Activated CD4-positive, alpha-beta T cell treated with anti-CD3 and anti-CD28 coated beads for 36 hours (primary cell): ENCODE data around the gene ARSJ. TPM values are rescaled to one million over a fixed set of nuclear protein-coding genes. Genes with fewer than 3 reads are reported as not detected.

Experiments used
- ATAC-seq: fragments of 200-7000 bp; cut with Tn5 transposase; one replicate; pipeline ENCODE4 v1.10.0; 2021; ENCODE audit warnings: mild to moderate bottlenecking, moderate library complexity
- CTCF ChIA-PET: fragments of 350-600 bp; sonication (Branson Sonifier 250); formaldehyde crosslinking; loops from one replicate; lab custom pipeline; 2021; ENCODE audit warnings: antibody characterized with exemption; lab: Charles Lee
- POLR2A ChIA-PET: fragments of 350-600 bp; sonication (Branson Sonifier 250); formaldehyde crosslinking; loops from one replicate; lab custom pipeline; 2021; ENCODE audit warnings: antibody characterized with exemption, inconsistent platforms; lab: Charles Lee
- DNase-seq: peaks from one replicate; pipeline ENCODE4 v3.0.0-alpha.2; 2020
- H3K27ac Mint-ChIP-seq: one replicate; pipeline ENCODE4 v1.8.0; 2021; ENCODE audit warnings: mixed read lengths
- H3K27me3 Mint-ChIP-seq: one replicate; pipeline ENCODE4 v1.8.0; 2021; ENCODE audit warnings: mixed read lengths
- H3K36me3 Mint-ChIP-seq: one replicate; pipeline ENCODE4 v1.8.0; 2021; ENCODE audit warnings: low read depth, mixed read lengths
- H3K4me1 Mint-ChIP-seq: one replicate; pipeline ENCODE4 v1.8.0; 2021; ENCODE audit warnings: mixed read lengths
- H3K4me3 Mint-ChIP-seq: one replicate; pipeline ENCODE4 v1.8.0; 2021; ENCODE audit warnings: mild to moderate bottlenecking, moderate library complexity, mixed read lengths
- H3K9me3 Mint-ChIP-seq: one replicate; pipeline ENCODE4 v1.8.0; 2021; ENCODE audit warnings: low read depth, mixed read lengths
- intact Hi-C, 2 experiments: fragments of 100-400 bp; cut with DNase I in 1 of 2; cut with micrococcal nuclease in 1 of 2; formaldehyde crosslinking; loops; one replicate each; pipeline versions ENCODE4 v1.14.2 to v1.15.1; 2022 to 2024; cut with DNase I, micrococcal nuclease
- total RNA-seq, 2 experiments: library from RNA; stranded (reverse); gene quantifications; one replicate each; pipeline ENCODE4 v1.2.3, GENCODE V29; 2021

The ARSJ gene
- total RNA-seq, 2 experiments from 2014 or later = 0.05 TPM; not detected in 1

- DNase-seq (no peak), ATAC-seq (no peak)
- Mint-ChIP-seq H3K36me3 (peaks cover 3% of the 10 kb centered on the region), H3K27ac (no peak overlapping the region), H3K4me3 (no peak overlapping the region), H3K27me3 (peaks cover 6% of the 10 kb centered on the region), H3K9me3 (peaks cover 11% of the 10 kb centered on the region), H3K4me1 (no peaks in the 10 kb centered on the region)
- ChIA-PET POLR2A (no interaction called here), CTCF (interaction anchor here (0.7 to 1.0 kb wide), 2 partner anchors 9 to 15 kb away, joined by 4 to 5 read pairs; no protein-coding TSS in a partner anchor)
- intact Hi-C loops = no loop called here
Observed at GRCh38 chr4:113969709-113970334, 9.6 kb downstream of the ARSJ start.

GRCh38 chr4:113968473-113968872 is 11.0 kb downstream of the ARSJ start:
- H3K36me3 Mint-ChIP-seq = no peaks in the 10 kb centered on the region
- ChIA-PET POLR2A (no interaction called here), CTCF (no interaction called here)
- intact Hi-C loops = no loop called here
- peaks cover 3% of the 10 kb centered on the region for H3K27me3 Mint-ChIP-seq
- no peak overlapping the region for H3K27ac Mint-ChIP-seq
- ATAC-seq = no peak
- H3K9me3 Mint-ChIP-seq = peaks cover 1% of the 10 kb centered on the region
- H3K4me1 Mint-ChIP-seq = no peaks in the 10 kb centered on the region
- DNase-seq = no peak
- no peak overlapping the region for H3K4me3 Mint-ChIP-seq

- Mint-ChIP-seq H3K4me1 (no peaks in the 10 kb centered on the region), H3K27ac (no peak overlapping the region), H3K36me3 (peaks cover 3% of the 10 kb centered on the region), H3K27me3 (peaks cover 6% of the 10 kb centered on the region), H3K4me3 (no peak overlapping the region), H3K9me3 (peaks cover 8% of the 10 kb centered on the region)
- ChIA-PET POLR2A (no interaction called here), CTCF (no interaction called here)
- ATAC-seq (no peak), DNase-seq (no peak)
- intact Hi-C loops = no loop called here
Observed at GRCh38 chr4:113967687-113968086, 11.8 kb downstream of the ARSJ start.

GRCh38 chr4:113962719-113963265 is 16.7 kb downstream of the ARSJ start:
- Mint-ChIP-seq H3K27ac (no peak overlapping the region), H3K27me3 (peaks cover 6% of the 10 kb centered on the region), H3K9me3 (peaks cover 10% of the 10 kb centered on the region), H3K4me1 (peaks cover 3% of the 10 kb centered on the region), H3K36me3 (peaks cover 3% of the 10 kb centered on the region), H3K4me3 (no peak overlapping the region)
- ChIA-PET POLR2A (no interaction called here), CTCF (no interaction called here)
- ATAC-seq (no peak), DNase-seq (no peak)
- intact Hi-C loops = no loop called here

- H3K9me3 Mint-ChIP-seq = peaks cover 10% of the 10 kb centered on the region
- H3K27me3 Mint-ChIP-seq = peaks cover 8% of the 10 kb centered on the region
- H3K27ac Mint-ChIP-seq = no peak overlapping the region
- DNase-seq (no peak), ATAC-seq (no peak)
- ChIA-PET CTCF (no interaction called here), POLR2A (no interaction called here)
- peaks cover 3% of the 10 kb centered on the region for H3K4me1 Mint-ChIP-seq
- intact Hi-C loops = no loop called here
- H3K4me3 Mint-ChIP-seq = no peak overlapping the region
- H3K36me3 Mint-ChIP-seq = peaks cover 3% of the 10 kb centered on the region
Observed at GRCh38 chr4:113962016-113962347, 17.5 kb downstream of the ARSJ start.

GRCh38 chr4:113960684-113961321 is 18.6 kb downstream of the ARSJ start:
- ChIA-PET POLR2A (no interaction called here), CTCF (interaction anchor here (1.4 kb wide), 1 partner anchor 9 kb away, joined by 5 read pairs; no protein-coding TSS in a partner anchor)
- H3K36me3 Mint-ChIP-seq = peaks cover 3% of the 10 kb centered on the region
- H3K27ac Mint-ChIP-seq = no peak overlapping the region
- ATAC-seq (no peak), DNase-seq (no peak)
- peaks cover 3% of the 10 kb centered on the region for H3K4me1 Mint-ChIP-seq
- H3K4me3 Mint-ChIP-seq = no peak overlapping the region
- intact Hi-C loops = no loop called here
- H3K9me3 Mint-ChIP-seq = peaks cover 10% of the 10 kb centered on the region
- H3K27me3 Mint-ChIP-seq = peaks cover 5% of the 10 kb centered on the region

- peaks cover 10% of the 10 kb centered on the region for H3K9me3 Mint-ChIP-seq
- POLR2A ChIA-PET = no interaction called here
- H3K27me3 Mint-ChIP-seq = peaks cover 8% of the 10 kb centered on the region
- no peak overlapping the region for H3K27ac Mint-ChIP-seq
- peaks cover 3% of the 10 kb centered on the region for H3K4me1 Mint-ChIP-seq
- H3K36me3 Mint-ChIP-seq = peaks cover 3% of the 10 kb centered on the region
- no peak overlapping the region for H3K4me3 Mint-ChIP-seq
- ATAC-seq (no peak), DNase-seq (no peak)
- intact Hi-C loops = loop anchor here in 1 of 2 experiments (10.0 kb wide), 1 partner anchor 425 kb away; no protein-coding TSS in a partner anchor
- CTCF ChIA-PET = interaction anchor here (1.1 kb wide), 1 partner anchor 14 kb away, joined by 3 read pairs; no protein-coding TSS in a partner anchor
Observed at GRCh38 chr4:113959539-113959937, 19.9 kb downstream of the ARSJ start.

- no peak for DNase-seq
- POLR2A ChIA-PET = no interaction called here
- H3K9me3 Mint-ChIP-seq = peaks cover 10% of the 10 kb centered on the region
- no peak for ATAC-seq
- CTCF ChIA-PET = interaction anchor here (1.0 to 1.5 kb wide), 3 partner anchors 8 to 14 kb away, joined by 3 read pairs; no protein-coding TSS in a partner anchor
- intact Hi-C loops = loop anchor here in 1 of 2 experiments (10.0 kb wide), 1 partner anchor 426 kb away; no protein-coding TSS in a partner anchor
- H3K4me3 Mint-ChIP-seq = no peak overlapping the region
- H3K4me1 Mint-ChIP-seq = peaks cover 3% of the 10 kb centered on the region
- peaks cover 3% of the 10 kb centered on the region for H3K36me3 Mint-ChIP-seq
- H3K27me3 Mint-ChIP-seq = peaks cover 8% of the 10 kb centered on the region
- no peak overlapping the region for H3K27ac Mint-ChIP-seq
Observed at GRCh38 chr4:113958766-113959538, 20.5 kb downstream of the ARSJ start.

- no peak overlapping the region for H3K4me3 Mint-ChIP-seq
- ATAC-seq = no peak
- ChIA-PET POLR2A (no interaction called here), CTCF (interaction anchor here (1.0 to 1.5 kb wide), 2 partner anchors 8 to 9 kb away, joined by 3 read pairs; no protein-coding TSS in a partner anchor)
- peaks cover 4% of the 10 kb centered on the region for H3K9me3 Mint-ChIP-seq
- H3K36me3 Mint-ChIP-seq = peaks cover 3% of the 10 kb centered on the region
- peaks cover 7% of the 10 kb centered on the region for H3K27me3 Mint-ChIP-seq
- DNase-seq = no peak
- no peak overlapping the region for H3K27ac Mint-ChIP-seq
- H3K4me1 Mint-ChIP-seq = peaks cover 3% of the 10 kb centered on the region
- intact Hi-C loops = loop anchor here in 1 of 2 experiments (10.0 kb wide), 1 partner anchor 427 kb away; no protein-coding TSS in a partner anchor
Observed at GRCh38 chr4:113957956-113958355, 21.5 kb downstream of the ARSJ start.

GRCh38 chr4:113955948-113956347 is 23.5 kb downstream of the ARSJ start:
- no peaks in the 10 kb centered on the region for H3K36me3 Mint-ChIP-seq
- no peak for ATAC-seq
- H3K27me3 Mint-ChIP-seq = peaks cover 7% of the 10 kb centered on the region
- ChIA-PET POLR2A (no interaction called here), CTCF (interaction anchor here (0.7 kb wide), 2 partner anchors 17 to 301 kb away, joined by 3 read pairs; no protein-coding TSS in a partner anchor)
- peaks cover 7% of the 10 kb centered on the region for H3K4me1 Mint-ChIP-seq
- H3K27ac Mint-ChIP-seq = no peak overlapping the region
- no peaks in the 10 kb centered on the region for H3K9me3 Mint-ChIP-seq
- intact Hi-C loops = loop anchor here in 1 of 2 experiments (10.0 kb wide), 1 partner anchor 429 kb away; no protein-coding TSS in a partner anchor
- no peak overlapping the region for H3K4me3 Mint-ChIP-seq
- no peak for DNase-seq

- ATAC-seq = no peak
- H3K4me3 Mint-ChIP-seq = no peak overlapping the region
- DNase-seq = no peak
- peaks cover 7% of the 10 kb centered on the region for H3K4me1 Mint-ChIP-seq
- no peak overlapping the region for H3K27ac Mint-ChIP-seq
- no peaks in the 10 kb centered on the region for H3K36me3 Mint-ChIP-seq
- intact Hi-C loops = loop anchor here in 1 of 2 experiments (10.0 kb wide), 1 partner anchor 429 kb away; no protein-coding TSS in a partner anchor
- POLR2A ChIA-PET = no interaction called here
- CTCF ChIA-PET = interaction anchor here (0.6 to 0.7 kb wide), 2 partner anchors 14 to 300 kb away, joined by 3 to 4 read pairs; no protein-coding TSS in a partner anchor
- peaks cover 9% of the 10 kb centered on the region for H3K27me3 Mint-ChIP-seq
- no peaks in the 10 kb centered on the region for H3K9me3 Mint-ChIP-seq
Observed at GRCh38 chr4:113955411-113955810, 24.0 kb downstream of the ARSJ start.
